PC-9 (cell line): ENCODE measurements around the gene PLA2G4A.
"Not testable (repeated sequence)": the region's sequence is repeated elsewhere in the genome, so short reads cannot be mapped to it uniquely, and the experiment has no call there.

ENCODE experiments used
- EZH2 ChIP-seq: fragments of 200-600 bp; sonication (generic); IDR thresholded peaks from 2 replicates; pipeline ENCODE4 v1.8.0; 2017; ENCODE audit warnings: antibody characterized with exemption, low read depth
- TF ChIP-seq, protein P1 (sequence below): fragments of 200-600 bp; sonication (generic); conservative IDR thresholded peaks from 2 replicates; pipeline ENCODE4 v1.6.1; 2017; ENCODE audit warnings: mixed run types, antibody characterized with exemption, mild to moderate bottlenecking, moderate library complexity

DNA sequence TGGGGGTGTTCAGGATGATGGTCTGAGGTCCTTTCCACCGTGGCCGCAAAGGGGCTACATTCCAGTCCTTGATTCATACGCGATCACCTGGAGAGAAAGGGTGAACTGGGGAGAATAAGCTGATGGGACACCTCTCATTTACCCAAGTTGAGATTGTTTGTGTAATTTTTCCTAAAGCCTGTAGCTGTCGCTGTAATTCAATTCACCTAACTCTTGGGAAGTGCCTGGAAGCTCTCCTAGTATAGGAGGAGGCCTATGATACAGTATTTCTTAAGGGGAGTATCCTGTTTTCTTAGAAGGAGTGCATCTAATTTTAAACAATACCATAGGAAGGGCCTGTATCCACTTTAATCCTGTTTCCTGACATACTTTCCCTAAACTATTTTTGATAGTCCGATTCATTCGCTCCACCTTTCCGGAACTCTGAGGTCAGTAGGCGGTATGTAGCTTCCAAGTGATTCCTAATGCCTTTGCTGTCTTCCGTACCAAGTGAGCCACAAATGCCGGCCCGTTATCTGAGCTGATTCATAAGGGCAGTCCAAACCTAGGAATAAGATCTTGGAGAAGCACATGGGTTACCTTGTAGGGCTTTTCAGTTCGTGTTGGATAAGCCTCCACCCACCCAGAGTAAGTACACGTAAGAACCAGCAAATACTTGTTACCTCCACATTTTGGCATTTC lies 88.5 kb downstream of the PLA2G4A start:
- TF ChIP-seq, protein P1, sequence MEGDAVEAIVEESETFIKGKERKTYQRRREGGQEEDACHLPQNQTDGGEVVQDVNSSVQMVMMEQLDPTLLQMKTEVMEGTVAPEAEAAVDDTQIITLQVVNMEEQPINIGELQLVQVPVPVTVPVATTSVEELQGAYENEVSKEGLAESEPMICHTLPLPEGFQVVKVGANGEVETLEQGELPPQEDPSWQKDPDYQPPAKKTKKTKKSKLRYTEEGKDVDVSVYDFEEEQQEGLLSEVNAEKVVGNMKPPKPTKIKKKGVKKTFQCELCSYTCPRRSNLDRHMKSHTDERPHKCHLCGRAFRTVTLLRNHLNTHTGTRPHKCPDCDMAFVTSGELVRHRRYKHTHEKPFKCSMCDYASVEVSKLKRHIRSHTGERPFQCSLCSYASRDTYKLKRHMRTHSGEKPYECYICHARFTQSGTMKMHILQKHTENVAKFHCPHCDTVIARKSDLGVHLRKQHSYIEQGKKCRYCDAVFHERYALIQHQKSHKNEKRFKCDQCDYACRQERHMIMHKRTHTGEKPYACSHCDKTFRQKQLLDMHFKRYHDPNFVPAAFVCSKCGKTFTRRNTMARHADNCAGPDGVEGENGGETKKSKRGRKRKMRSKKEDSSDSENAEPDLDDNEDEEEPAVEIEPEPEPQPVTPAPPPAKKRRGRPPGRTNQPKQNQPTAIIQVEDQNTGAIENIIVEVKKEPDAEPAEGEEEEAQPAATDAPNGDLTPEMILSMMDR: not testable (repeated sequence)
- TF ChIP-seq EZH2: not testable (repeated sequence)
